HEK293 (cell line): ENCODE measurements around the gene CBFB.

Source experiments
- CTCF ChIA-PET: fragments of 350-600 bp; formaldehyde crosslinking; extraction: SDS; loops from one replicate; lab custom pipeline; 2021; ENCODE audit warnings: antibody characterized with exemption; lab: Yijun Ruan, JAX
- POLR2A ChIA-PET: fragments of 300-600 bp; formaldehyde crosslinking; extraction: SDS; loops from one replicate; lab custom pipeline; 2020; ENCODE audit warnings: antibody characterized with exemption, inconsistent platforms; lab: Yijun Ruan, JAX
- H3K27ac ChIP-seq: fragments of 200-500 bp; sonication (Bioruptor generic); 2 replicates; pipeline ENCODE4 v1.5.1; 2014; ENCODE audit warnings: low read depth, low read length, control low read depth, inconsistent platforms; ENCODE audit errors: extremely low read depth
- H3K36me3 ChIP-seq, 2 experiments: fragments of 200-500 bp in 1 of 2; sonication (Bioruptor generic) in 1 of 2; 1 replicate in 1 of 2; 2 replicates in 1 of 2; pipeline ENCODE4 v1.5.1; 2014 to 2017; ENCODE audit warnings: inconsistent platforms in 2 of 2, low read length in 2 of 2; ENCODE audit not compliant: control insufficient read depth in 2 of 2, insufficient read depth in 1 of 2
- H3K4me1 ChIP-seq: fragments of 200-500 bp; sonication (Bioruptor generic); 2 replicates; pipeline ENCODE4 v1.5.1; 2014; ENCODE audit warnings: mild to moderate bottlenecking, low read length, inconsistent platforms; ENCODE audit not compliant: control insufficient read depth, insufficient read depth
- H3K4me3 ChIP-seq: 2 replicates; pipeline ENCODE4 v1.5.1; 2011; ENCODE audit warnings: low read depth, mild to moderate bottlenecking, control low read depth, low read length, moderate library complexity
- H3K9me3 ChIP-seq: fragments of 200-500 bp; sonication (Bioruptor generic); 2 replicates; pipeline ENCODE4 v1.5.1; 2014; ENCODE audit warnings: low read depth, low read length, inconsistent platforms; ENCODE audit not compliant: control insufficient read depth, insufficient read depth
- EGR2 ChIP-seq: fragments of 450-650 bp; formaldehyde crosslinking; IDR thresholded peaks from 2 replicates; pipeline ENCODE4 v1.5.1; 2016; ENCODE audit warnings: low read depth, missing biosample characterization, missing genetic modification characterization
- ELK4 ChIP-seq: IDR thresholded peaks from 2 replicates; pipeline ENCODE4 v1.6.1; 2011; ENCODE audit warnings: mild to moderate bottlenecking, low read depth, low read length, borderline replicate concordance
- GLI2 ChIP-seq: fragments of 450-650 bp; formaldehyde crosslinking; IDR thresholded peaks from 2 replicates; pipeline ENCODE4; 2017; ENCODE audit warnings: missing biosample characterization, missing genetic modification characterization, low read depth, borderline replicate concordance
- HOXD13 ChIP-seq: sonication (generic); formaldehyde crosslinking; IDR thresholded peaks from 2 replicates; pipeline ENCODE4 v1.8.0; 2022; ENCODE audit warnings: missing genetic modification reagents, borderline replicate concordance
- KLF8 ChIP-seq: fragments of 450-650 bp; formaldehyde crosslinking; IDR thresholded peaks from 2 replicates; pipeline ENCODE4 v1.5.1; 2016; ENCODE audit warnings: missing biosample characterization, missing genetic modification characterization
- PATZ1 ChIP-seq: fragments of 450-650 bp; formaldehyde crosslinking; IDR thresholded peaks from 2 replicates; pipeline ENCODE4 v1.5.1; 2016; ENCODE audit warnings: missing biosample characterization, missing genetic modification characterization
- PRDM1 ChIP-seq: fragments of 450-650 bp; formaldehyde crosslinking; IDR thresholded peaks from 2 replicates; pipeline ENCODE4; 2016; ENCODE audit warnings: missing biosample characterization, missing genetic modification characterization
- SP3 ChIP-seq: fragments of 450-650 bp; formaldehyde crosslinking; IDR thresholded peaks from 2 replicates; pipeline ENCODE4 v1.5.1; 2016; ENCODE audit warnings: missing biosample characterization, missing genetic modification characterization
- TCF7L2 ChIP-seq: IDR thresholded peaks from 2 replicates; pipeline ENCODE4 v1.6.1; 2011; ENCODE audit warnings: low read depth, mild to moderate bottlenecking, inconsistent platforms, low read length, moderate library complexity, borderline replicate concordance
- ZFP41 ChIP-seq: fragments of 450-650 bp; formaldehyde crosslinking; IDR thresholded peaks from 2 replicates; pipeline ENCODE4 v1.5.1; 2016; ENCODE audit warnings: missing biosample characterization, missing genetic modification characterization, borderline replicate concordance
- ZNF174 ChIP-seq: fragments of 450-650 bp; formaldehyde crosslinking; IDR thresholded peaks from 2 replicates; pipeline ENCODE4 v1.5.0; 2017; ENCODE audit warnings: missing biosample characterization, mild to moderate bottlenecking, missing genetic modification characterization
- ZNF202 ChIP-seq: fragments of 450-650 bp; formaldehyde crosslinking; IDR thresholded peaks from 2 replicates; pipeline ENCODE4 v1.5.1; 2016; ENCODE audit warnings: missing biosample characterization, missing genetic modification characterization, borderline replicate concordance
- ZNF26 ChIP-seq: fragments of 450-650 bp; formaldehyde crosslinking; IDR thresholded peaks from 2 replicates; pipeline ENCODE4 v1.5.1; 2016; ENCODE audit warnings: missing biosample characterization, missing genetic modification characterization
- ZNF341 ChIP-seq: fragments of 450-650 bp; formaldehyde crosslinking; IDR thresholded peaks from 2 replicates; pipeline ENCODE4; 2016; ENCODE audit warnings: low read depth, missing biosample characterization, missing genetic modification characterization
- ZNF394 ChIP-seq: fragments of 450-650 bp; formaldehyde crosslinking; IDR thresholded peaks from 2 replicates; pipeline ENCODE4 v1.5.1; 2016; ENCODE audit warnings: missing biosample characterization, missing genetic modification characterization, mild to moderate bottlenecking, moderate library complexity, borderline replicate concordance
- ZNF423 ChIP-seq: fragments of 450-650 bp; formaldehyde crosslinking; IDR thresholded peaks from 2 replicates; pipeline ENCODE4 v1.5.1; 2016; ENCODE audit warnings: missing biosample characterization, missing genetic modification characterization
- ZNF510 ChIP-seq: fragments of 450-650 bp; formaldehyde crosslinking; IDR thresholded peaks from 2 replicates; pipeline ENCODE4 v1.5.1; 2018; ENCODE audit warnings: mild to moderate bottlenecking, missing genetic modification characterization, missing biosample characterization; ENCODE audit not compliant: insufficient replicate concordance
- ZNF518A ChIP-seq: fragments of 450-650 bp; formaldehyde crosslinking; conservative IDR thresholded peaks from 2 replicates; pipeline ENCODE4 v1.5.1; 2016; ENCODE audit warnings: low read depth, missing biosample characterization, missing genetic modification characterization
- ZNF544 ChIP-seq: fragments of 450-650 bp; formaldehyde crosslinking; IDR thresholded peaks from 2 replicates; pipeline ENCODE4 v1.5.0; 2017; ENCODE audit warnings: missing biosample characterization, missing genetic modification characterization
- ZNF600 ChIP-seq: fragments of 450-650 bp; formaldehyde crosslinking; IDR thresholded peaks from 2 replicates; pipeline ENCODE4 v1.5.1; 2016; ENCODE audit warnings: missing biosample characterization, missing genetic modification characterization
- ZNF660 ChIP-seq: fragments of 450-650 bp; IDR thresholded peaks from 2 replicates; pipeline ENCODE4 v1.5.1; 2018; ENCODE audit warnings: missing biosample characterization, mild to moderate bottlenecking, missing genetic modification characterization

The CBFB gene

GRCh38 chr16:67013233-67013822, 15.6 kb upstream of the CBFB start:
- ChIA-PET CTCF (interaction anchor here (0.6 to 13.3 kb wide), 16 partner anchors 9 to 172 kb away, joined by 3 to 155 read pairs (median 3); partner anchors contain the start of genes CES3, FBXL8 and TRADD), POLR2A (interaction anchor here (0.5 to 2.1 kb wide), 7 partner anchors 9 to 233 kb away, joined by 3 to 7 read pairs (median 5); partner anchors contain the start of gene CBFB)
- peak overlapping the region; percentile 71; the same call in 1 of the 2 replicates for H3K27ac ChIP-seq
- TF ChIP-seq ZNF600 (tag by site-specific recombination) (0 out of 2 replicates have a peak, but pooled peaks have one; percentile 14), ZNF341 (tag by site-specific recombination) (peak; percentile 15; the same call in 1 of the 2 replicates), ZNF423 (no peak), PATZ1 (tag by site-specific recombination) (peak; percentile 21; the same call in 1 of the 2 replicates)
- peak overlapping the region; percentile 29 for H3K4me3 ChIP-seq
- H3K4me1 ChIP-seq = no peaks in the 10 kb centered on the region; the same call in 1 of the 2 replicates
- H3K9me3 ChIP-seq = no peaks in the 10 kb centered on the region
- H3K36me3 ChIP-seq = no peaks in the 10 kb centered on the region

- ChIA-PET CTCF (interaction anchor here (0.6 to 13.3 kb wide), 18 partner anchors 9 to 171 kb away, joined by 3 to 155 read pairs (median 4); partner anchors contain the start of genes CES3, FBXL8 and TRADD), POLR2A (interaction anchor here (0.5 to 2.1 kb wide), 6 partner anchors 8 to 232 kb away, joined by 3 to 6 read pairs (median 4); partner anchors contain the start of gene CBFB)
- Histone ChIP-seq H3K27ac (peak overlapping the region; percentile 71), H3K4me1 (no peaks in the 10 kb centered on the region; the same call in 1 of the 2 replicates), H3K36me3 (no peaks in the 10 kb centered on the region), H3K4me3 (peak overlapping the region; percentile 29), H3K9me3 (no peaks in the 10 kb centered on the region)
- TF ChIP-seq TCF7L2 = no peak
- TF ChIP-seq KLF8 (tag by site-specific recombination) = 0 out of 2 replicates have a peak, but pooled peaks have one; percentile 27
- TF ChIP-seq ZNF174 (tag by site-specific recombination) = no peak
- TF ChIP-seq PRDM1 (tag by site-specific recombination) = no peak
- no peak for TF ChIP-seq ZNF518A (tag by site-specific recombination)
- TF ChIP-seq ZNF26 (tag by site-specific recombination) = no peak
- TF ChIP-seq ZNF423 = no peak
- TF ChIP-seq ZNF202 = no peak
- peak; percentile 97 for TF ChIP-seq ZNF394 (tag by site-specific recombination)
- peak; percentile 83; the same call in 1 of the 2 replicates for TF ChIP-seq ZNF660 (tag by site-specific recombination)
- TF ChIP-seq ZNF510 (tag by site-specific recombination) = no peak
- TF ChIP-seq ELK4 = no peak
- TF ChIP-seq SP3 (tag by site-specific recombination) = peak; percentile 67
- no peak for TF ChIP-seq GLI2 (tag by site-specific recombination)
- peak; percentile 74 for TF ChIP-seq ZNF600 (tag by site-specific recombination)
- no peak for TF ChIP-seq ZFP41 (tag by site-specific recombination)
- TF ChIP-seq ZNF544 (tag by site-specific recombination) = no peak
- peak; percentile 89 for TF ChIP-seq EGR2 (tag by site-specific recombination)
- no peak for TF ChIP-seq HOXD13 (CRISPR knock-in tag)
These were observed 14.9 kb upstream of the CBFB start for GRCh38 chr16:67013823-67014633.
